ENCODE results near the gene ATP8A2. TPM values are rescaled to one million over a fixed set of nuclear protein-coding genes. Genes with fewer than 3 reads are reported as not detected.

Gene ATP8A2
- total RNA-seq, 4 donors from 2014 or later: 0.29 to 0.65 (median 0.46) TPM

DNA sequence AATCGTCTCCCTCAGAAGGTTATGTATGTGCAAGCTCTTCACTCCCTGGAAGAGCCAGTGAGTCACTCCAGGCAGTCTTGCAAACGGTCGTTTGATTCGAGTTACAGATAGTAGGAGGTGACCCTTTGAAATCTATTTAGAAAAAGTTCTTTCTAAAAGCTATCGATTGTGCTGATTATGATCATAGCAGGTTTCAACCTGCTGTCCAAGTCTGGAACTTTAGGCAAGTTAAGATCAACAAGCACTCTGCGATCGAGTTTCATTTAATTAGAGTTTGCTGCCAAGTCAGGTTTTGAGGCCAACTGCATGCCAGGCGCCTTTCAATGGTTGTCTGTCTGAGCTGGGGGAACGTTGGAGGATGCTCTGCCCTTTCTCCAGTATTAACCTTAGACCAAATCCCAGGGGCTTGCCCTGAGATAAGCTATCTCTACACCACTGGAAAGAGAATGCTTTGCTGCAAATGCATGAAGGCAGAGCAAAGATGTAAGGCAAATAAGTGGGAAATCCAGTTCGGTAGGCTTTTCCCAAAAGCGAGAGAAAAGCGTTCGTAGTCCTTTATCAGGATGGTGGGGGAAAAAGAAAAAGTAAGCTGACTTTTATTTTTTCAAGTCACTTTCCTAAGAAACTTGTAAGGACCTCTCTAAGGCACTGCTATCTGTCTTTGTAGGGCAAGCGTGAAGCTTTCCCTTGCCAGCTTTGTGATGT lies 287.5 kb downstream of the ATP8A2 start:
- Histone ChIP-seq H3K36me3 (no peaks in the 10 kb centered on the region), H3K4me1 (no peaks in the 10 kb centered on the region), H3K4me3 (no peak overlapping the region), H3K27ac (replicated peaks in 1 of 4) (no peak overlapping the region), H3K9me3 (no peaks in the 10 kb centered on the region), H3K27me3 (peaks cover 0 to 6% (median 0%) of the 10 kb centered on the region in 4 donors)
- WGBS: 61% methylated on average over 14 of the region's 14 CpGs
- intact Hi-C loops (cut with DNase I): no loop called here
- TF ChIP-seq, protein P1, sequence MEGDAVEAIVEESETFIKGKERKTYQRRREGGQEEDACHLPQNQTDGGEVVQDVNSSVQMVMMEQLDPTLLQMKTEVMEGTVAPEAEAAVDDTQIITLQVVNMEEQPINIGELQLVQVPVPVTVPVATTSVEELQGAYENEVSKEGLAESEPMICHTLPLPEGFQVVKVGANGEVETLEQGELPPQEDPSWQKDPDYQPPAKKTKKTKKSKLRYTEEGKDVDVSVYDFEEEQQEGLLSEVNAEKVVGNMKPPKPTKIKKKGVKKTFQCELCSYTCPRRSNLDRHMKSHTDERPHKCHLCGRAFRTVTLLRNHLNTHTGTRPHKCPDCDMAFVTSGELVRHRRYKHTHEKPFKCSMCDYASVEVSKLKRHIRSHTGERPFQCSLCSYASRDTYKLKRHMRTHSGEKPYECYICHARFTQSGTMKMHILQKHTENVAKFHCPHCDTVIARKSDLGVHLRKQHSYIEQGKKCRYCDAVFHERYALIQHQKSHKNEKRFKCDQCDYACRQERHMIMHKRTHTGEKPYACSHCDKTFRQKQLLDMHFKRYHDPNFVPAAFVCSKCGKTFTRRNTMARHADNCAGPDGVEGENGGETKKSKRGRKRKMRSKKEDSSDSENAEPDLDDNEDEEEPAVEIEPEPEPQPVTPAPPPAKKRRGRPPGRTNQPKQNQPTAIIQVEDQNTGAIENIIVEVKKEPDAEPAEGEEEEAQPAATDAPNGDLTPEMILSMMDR (IDR thresholded peaks at IDR 0.05): no peak
- TF ChIP-seq POLR2A (IDR thresholded peaks at IDR 0.05; ENCODE audit: low read depth): no peak
- TF ChIP-seq EP300 (IDR thresholded peaks at IDR 0.05): no peak
- TF ChIP-seq POLR2AphosphoS5 (IDR thresholded peaks at IDR 0.05): no peak
- DNase-seq (ENCODE audit: extremely low spot score): no peak

- Histone ChIP-seq H3K9me3 (no peaks in the 10 kb centered on the region), H3K36me3 (no peaks in the 10 kb centered on the region), H3K4me3 (no peak overlapping the region), H3K27ac (replicated peaks in 1 of 4) (no peak overlapping the region), H3K27me3 (no peaks in the 10 kb centered on the region), H3K4me1 (no peaks in the 10 kb centered on the region)
- DNase-seq (ENCODE audit: extremely low spot score): no peak
- intact Hi-C loops (cut with DNase I): no loop called here
- TF ChIP-seq, protein P1 (IDR thresholded peaks at IDR 0.05): no peak
- TF ChIP-seq POLR2AphosphoS5 (IDR thresholded peaks at IDR 0.05) (no peak), POLR2A (IDR thresholded peaks at IDR 0.05; ENCODE audit: low read depth) (no peak), EP300 (IDR thresholded peaks at IDR 0.05) (no peak)
- 81% methylated on average over 5 of the region's 5 CpGs for WGBS
Measured at GRCh38 chr13:25660996-25661395, 289.2 kb downstream of the ATP8A2 start.

DNA sequence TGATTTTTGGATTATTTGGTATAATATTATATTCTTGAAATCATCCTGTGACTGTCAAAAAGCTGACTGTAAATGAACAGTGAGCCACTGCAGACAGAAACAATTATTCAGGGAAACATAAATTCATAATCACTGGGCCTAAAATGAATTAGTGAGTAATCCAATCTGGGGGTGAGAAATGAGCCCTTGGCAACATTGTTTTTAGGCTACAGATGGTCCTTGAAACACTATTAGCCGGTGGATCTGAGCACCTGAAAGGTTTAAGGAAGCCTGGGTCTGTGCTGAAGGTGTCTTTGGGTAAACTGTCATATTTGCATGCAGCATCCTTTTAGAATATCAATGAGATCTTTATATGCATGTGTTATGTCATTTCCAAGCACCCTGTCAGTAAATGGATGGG lies 290.7 kb downstream of the ATP8A2 start:
- peaks cover 0 to 1% (median 0%) of the 10 kb centered on the region in 4 donors for H3K9me3 ChIP-seq
- TF ChIP-seq EP300 (IDR thresholded peaks at IDR 0.05) (no peak), POLR2A (IDR thresholded peaks at IDR 0.05; ENCODE audit: low read depth) (no peak), POLR2AphosphoS5 (IDR thresholded peaks at IDR 0.05) (no peak)
- TF ChIP-seq, protein P1 (IDR thresholded peaks at IDR 0.05): no peak
- no peaks in the 10 kb centered on the region for H3K36me3 ChIP-seq
- intact Hi-C loops (cut with DNase I): no loop called here
- H3K4me3 ChIP-seq: no peak overlapping the region
- WGBS: 79% methylated on average over 1 of the region's 1 CpG
- no peaks in the 10 kb centered on the region for H3K27me3 ChIP-seq
- H3K4me1 ChIP-seq: no peaks in the 10 kb centered on the region
- H3K27ac ChIP-seq (replicated peaks in 1 of 4): no peak overlapping the region
- no peak for DNase-seq (ENCODE audit: extremely low spot score)

DNA sequence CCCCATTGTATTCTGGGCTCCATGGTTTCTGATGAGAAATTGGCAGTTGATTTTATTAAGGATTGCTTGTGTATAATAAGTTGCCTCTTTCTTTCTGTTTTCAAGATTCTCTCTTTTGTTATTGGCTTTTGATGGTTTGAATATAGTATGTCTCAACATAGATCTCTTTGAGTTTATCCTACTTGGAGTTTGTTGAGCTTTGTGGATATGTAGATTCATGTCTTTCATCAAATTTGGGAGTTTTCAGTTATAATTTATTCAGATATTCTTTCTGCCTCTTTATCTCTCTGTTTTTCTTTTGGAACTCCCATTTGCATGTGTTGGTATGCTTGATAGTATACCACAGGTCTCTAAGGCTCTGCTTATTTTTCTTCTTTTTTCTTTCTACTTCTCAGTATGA lies 296.6 kb downstream of the ATP8A2 start:
- Histone ChIP-seq H3K9me3 (peaks cover 0 to 29% (median 8%) of the 10 kb centered on the region in 4 donors), H3K4me1 (no peaks in the 10 kb centered on the region), H3K27me3 (no peaks in the 10 kb centered on the region), H3K27ac (replicated peaks in 1 of 4) (no peak overlapping the region), H3K36me3 (no peaks in the 10 kb centered on the region), H3K4me3 (no peak overlapping the region)
- TF ChIP-seq EP300 (IDR thresholded peaks at IDR 0.05): no peak
- no peak for TF ChIP-seq POLR2AphosphoS5 (IDR thresholded peaks at IDR 0.05)
- no peak for TF ChIP-seq POLR2A (IDR thresholded peaks at IDR 0.05; ENCODE audit: low read depth)
- TF ChIP-seq, protein P1 (IDR thresholded peaks at IDR 0.05): no peak
- DNase-seq (ENCODE audit: extremely low spot score): no peak
- intact Hi-C loops (cut with DNase I): no loop called here

GRCh38 chr13:25673711-25674110 lies 301.9 kb downstream of the ATP8A2 start:
- H3K27me3 ChIP-seq: no peaks in the 10 kb centered on the region
- no peak for DNase-seq (ENCODE audit: extremely low spot score)
- TF ChIP-seq POLR2AphosphoS5 (IDR thresholded peaks at IDR 0.05) (no peak), EP300 (IDR thresholded peaks at IDR 0.05) (no peak), POLR2A (IDR thresholded peaks at IDR 0.05; ENCODE audit: low read depth) (no peak)
- TF ChIP-seq, protein P1 (IDR thresholded peaks at IDR 0.05): no peak
- H3K4me1 ChIP-seq: no peaks in the 10 kb centered on the region
- intact Hi-C loops (cut with DNase I): no loop called here
- peaks cover 0 to 16% (median 6%) of the 10 kb centered on the region in 4 donors for H3K9me3 ChIP-seq
- H3K4me3 ChIP-seq: no peak overlapping the region
- WGBS: 80% methylated on average over 5 of the region's 5 CpGs
- H3K27ac ChIP-seq (replicated peaks in 1 of 4): no peak overlapping the region
- H3K36me3 ChIP-seq: no peaks in the 10 kb centered on the region
